Prostate gland (tissue), 2 donors: ENCODE measurements around the gene NUP210.

Experiments
- POLR2A ChIP-seq: fragments of 450-650 bp; IDR thresholded peaks from one replicate; pipeline ENCODE4 v1.6.1; 2016; ENCODE audit warnings: antibody characterized with exemption, mild to moderate bottlenecking
- TF ChIP-seq, protein P1 (sequence below), 4 experiments: fragments of 200-600 bp in 2 of 4; fragments of 450-650 bp in 2 of 4; sonication (generic) in 2 of 4; IDR thresholded peaks; 1 replicate in 3 of 4; 2 replicates in 1 of 4; pipeline ENCODE4 v1.5.1; 2016 to 2019; ENCODE audit warnings: antibody characterized with exemption in 4 of 4, mild to moderate bottlenecking in 2 of 4, moderate library complexity in 2 of 4

DNA sequence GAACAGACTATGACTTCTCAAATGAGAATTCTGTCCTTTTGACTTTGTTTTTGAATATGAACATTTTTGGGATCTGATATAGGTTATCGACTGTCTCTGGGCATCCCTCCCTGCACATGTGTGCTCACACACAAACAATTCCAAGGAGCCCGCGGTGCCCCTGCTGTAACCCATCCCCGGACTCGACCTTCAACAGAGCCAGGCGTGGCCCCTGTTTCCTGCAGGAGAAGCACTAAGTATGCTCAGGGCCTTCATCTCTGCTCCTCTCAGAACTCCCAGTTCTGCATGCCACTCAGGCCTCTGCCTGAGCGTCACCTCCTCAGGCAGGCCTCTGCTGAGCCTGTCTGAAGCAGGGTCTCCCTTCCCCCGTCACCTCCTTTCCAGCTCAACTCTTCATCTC is 57.6 kb downstream of the NUP210 start:
- TF ChIP-seq, protein P1, sequence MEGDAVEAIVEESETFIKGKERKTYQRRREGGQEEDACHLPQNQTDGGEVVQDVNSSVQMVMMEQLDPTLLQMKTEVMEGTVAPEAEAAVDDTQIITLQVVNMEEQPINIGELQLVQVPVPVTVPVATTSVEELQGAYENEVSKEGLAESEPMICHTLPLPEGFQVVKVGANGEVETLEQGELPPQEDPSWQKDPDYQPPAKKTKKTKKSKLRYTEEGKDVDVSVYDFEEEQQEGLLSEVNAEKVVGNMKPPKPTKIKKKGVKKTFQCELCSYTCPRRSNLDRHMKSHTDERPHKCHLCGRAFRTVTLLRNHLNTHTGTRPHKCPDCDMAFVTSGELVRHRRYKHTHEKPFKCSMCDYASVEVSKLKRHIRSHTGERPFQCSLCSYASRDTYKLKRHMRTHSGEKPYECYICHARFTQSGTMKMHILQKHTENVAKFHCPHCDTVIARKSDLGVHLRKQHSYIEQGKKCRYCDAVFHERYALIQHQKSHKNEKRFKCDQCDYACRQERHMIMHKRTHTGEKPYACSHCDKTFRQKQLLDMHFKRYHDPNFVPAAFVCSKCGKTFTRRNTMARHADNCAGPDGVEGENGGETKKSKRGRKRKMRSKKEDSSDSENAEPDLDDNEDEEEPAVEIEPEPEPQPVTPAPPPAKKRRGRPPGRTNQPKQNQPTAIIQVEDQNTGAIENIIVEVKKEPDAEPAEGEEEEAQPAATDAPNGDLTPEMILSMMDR (IDR thresholded peaks at IDR 0.05) = no peak
- TF ChIP-seq POLR2A = no peak
